Stimulated activated CD4-positive, alpha-beta T cell treated with anti-CD3 and anti-CD28 coated beads, TNF-alpha, amount 100 ng/mL, for 48 hours (primary cell): ENCODE data around the gene DSCAM.

ENCODE experiments used
- DNase-seq, 3 donors: peaks; one replicate each; pipeline ENCODE4 v3.0.0-alpha.2; 2020; ENCODE audit warnings: low read depth in 3 of 3

Gene DSCAM

DNA sequence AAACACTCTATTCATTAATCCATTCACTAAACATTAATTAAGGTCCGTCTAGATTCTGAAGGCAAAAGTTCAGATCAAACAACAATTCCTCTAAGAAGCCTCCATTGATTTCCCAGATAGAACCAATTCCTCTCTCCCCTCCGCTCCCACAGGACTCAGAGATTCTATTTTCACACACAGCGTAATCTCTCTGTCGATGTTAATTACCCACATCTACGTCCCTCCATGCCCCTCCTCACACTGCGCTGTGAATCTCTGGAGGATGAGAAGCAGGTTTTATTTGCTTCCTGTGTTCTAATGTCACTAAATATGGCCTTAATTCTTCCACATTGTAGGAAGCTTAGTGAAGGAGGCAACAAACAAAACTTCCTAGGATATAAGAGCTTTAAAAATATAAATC is 306.7 kb downstream of the DSCAM start:
- DNase-seq, result no peak

GRCh38 chr21:40534886-40535285 is 312.1 kb downstream of the DSCAM start:
- DNase-seq, result no peak

DNA sequence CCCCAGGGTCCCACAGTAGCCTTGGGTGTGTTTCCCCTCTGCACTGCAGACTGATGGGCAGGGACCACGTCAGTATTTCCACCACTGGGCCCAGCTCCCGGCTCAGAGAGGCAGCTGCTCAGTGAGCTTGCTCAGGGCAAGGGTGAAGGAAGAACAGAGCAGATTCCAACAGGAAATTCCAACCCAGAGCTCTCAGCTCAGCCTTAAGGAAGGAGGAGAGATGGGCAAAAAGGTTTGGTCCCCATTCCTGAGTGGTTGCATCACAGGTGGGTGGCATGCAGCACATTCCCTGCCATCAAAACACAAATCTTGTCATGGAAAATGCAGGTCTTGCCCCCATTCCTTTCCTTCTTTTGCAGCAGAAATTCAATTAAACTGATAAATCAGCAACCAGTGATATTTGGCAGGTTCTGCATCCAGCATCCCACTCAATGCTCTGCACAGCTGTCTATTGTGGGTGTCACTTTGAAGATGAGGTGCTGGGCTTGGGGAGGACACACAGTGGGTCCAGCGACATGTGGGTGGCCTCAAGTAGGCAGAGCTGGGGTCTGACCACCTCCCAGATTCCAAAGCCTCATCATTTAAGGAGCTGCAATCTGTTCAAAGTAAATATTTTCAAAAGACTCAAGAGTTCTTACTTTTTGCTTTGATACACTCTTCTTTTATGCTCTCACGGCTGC is 315.4 kb downstream of the DSCAM start:
- no peak for DNase-seq

DNA sequence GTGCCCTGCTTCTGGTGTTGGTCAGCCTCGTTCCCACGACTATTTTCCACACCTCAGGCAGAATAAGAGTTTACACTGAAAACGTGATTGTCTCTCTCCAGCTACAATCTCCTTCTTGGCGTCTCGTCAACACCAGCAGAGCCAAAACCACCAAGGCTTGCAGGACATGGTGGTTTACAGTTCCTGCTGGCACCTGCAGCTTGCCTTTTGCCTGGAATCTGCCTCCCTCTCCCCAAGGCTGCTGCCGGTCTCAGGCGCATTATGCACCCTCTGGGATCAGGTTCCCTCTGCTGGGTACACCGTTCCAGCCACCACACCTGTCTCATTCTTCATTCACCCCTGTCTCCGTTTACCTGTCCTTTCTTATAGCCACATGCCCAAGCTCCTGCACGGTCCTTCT is 315.9 kb downstream of the DSCAM start:
- DNase-seq, result no peak

DNA sequence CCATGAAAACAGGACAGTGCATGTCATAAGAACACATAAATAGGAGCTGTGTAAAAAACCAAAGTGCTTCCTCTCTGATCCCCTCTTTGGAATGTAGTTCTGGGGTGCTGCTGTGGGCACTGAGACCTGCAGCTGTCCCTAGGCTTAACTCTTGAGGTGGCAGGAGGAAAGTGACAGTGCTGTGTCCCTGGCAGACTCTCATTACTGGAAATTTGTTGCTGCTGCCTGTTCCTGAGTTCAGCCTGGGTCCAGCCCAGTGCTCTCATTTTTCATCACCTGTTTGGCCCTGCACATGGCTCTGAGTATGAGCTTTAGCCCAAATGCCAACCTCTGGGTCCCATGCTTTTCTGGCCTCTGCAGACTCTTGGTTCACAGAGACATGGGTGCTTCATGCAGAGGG is 329.3 kb downstream of the DSCAM start:
- DNase-seq, result no peak

GRCh38 chr21:40516335-40516734 is 330.6 kb downstream of the DSCAM start:
- DNase-seq, result no peak

GRCh38 chr21:40512590-40512989 is 334.4 kb downstream of the DSCAM start:
- DNase-seq, result no peak

DNA sequence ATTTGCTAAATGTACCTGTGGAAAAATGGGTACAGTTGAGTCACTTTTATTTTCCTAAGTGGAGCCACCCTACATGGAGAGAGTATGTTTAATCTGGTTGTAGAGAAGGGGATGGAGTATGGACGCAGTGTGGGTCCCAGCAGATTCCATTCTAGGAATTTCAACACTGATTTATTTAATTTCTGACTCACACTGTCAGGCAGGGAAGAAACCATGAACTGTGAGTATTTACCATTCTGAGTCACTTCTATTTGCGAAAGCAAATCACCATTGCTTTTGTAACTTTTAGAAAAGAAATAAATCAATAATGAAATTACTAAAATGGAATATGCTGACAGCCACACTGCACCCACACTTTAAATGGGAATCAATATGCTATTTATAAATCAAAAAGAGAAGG is 339.0 kb downstream of the DSCAM start:
- no peak for DNase-seq

DNA sequence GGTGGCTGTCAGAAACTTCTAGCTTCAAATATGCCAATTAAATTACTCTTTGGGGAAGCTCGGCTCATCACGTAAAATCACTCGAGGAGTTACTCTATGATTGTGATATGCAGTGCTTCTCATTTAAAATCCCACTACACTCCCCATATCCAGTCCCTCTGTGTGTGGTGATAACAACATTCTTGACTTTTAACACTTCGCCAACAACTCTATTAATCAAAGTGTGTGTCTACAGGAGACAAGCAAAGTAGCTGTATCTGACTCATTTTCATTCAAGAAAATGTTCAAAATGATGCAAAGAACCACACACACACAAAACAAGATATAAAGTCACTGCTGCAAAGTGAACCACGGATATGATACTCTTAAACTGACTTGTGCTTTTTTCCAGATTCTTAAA is 341.3 kb downstream of the DSCAM start:
- no peak for DNase-seq

GRCh38 chr21:40505244-40505643 is 341.7 kb downstream of the DSCAM start:
- DNase-seq, result no peak

DNA sequence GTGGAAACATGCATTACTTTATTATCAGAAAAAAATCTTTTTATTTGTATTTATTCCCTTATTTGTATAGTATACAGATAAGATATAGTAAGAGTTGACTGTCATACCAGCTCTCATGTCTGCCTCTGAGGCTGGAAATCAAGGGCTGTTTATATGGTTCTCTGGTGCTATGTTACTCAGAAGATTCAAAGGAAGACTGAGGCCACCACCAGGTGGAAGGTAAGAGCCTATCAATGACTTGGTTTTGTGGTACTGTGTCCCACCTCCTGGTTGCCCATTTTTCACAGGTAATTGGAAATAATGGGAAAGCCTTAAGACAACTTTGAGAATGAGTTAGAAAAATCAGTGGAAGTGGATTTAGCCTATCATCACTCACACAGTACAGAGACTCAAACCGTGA is 342.1 kb downstream of the DSCAM start:
- DNase-seq, result no peak

GRCh38 chr21:40496116-40496515 is 350.8 kb downstream of the DSCAM start:
- DNase-seq, result no peak

DNA sequence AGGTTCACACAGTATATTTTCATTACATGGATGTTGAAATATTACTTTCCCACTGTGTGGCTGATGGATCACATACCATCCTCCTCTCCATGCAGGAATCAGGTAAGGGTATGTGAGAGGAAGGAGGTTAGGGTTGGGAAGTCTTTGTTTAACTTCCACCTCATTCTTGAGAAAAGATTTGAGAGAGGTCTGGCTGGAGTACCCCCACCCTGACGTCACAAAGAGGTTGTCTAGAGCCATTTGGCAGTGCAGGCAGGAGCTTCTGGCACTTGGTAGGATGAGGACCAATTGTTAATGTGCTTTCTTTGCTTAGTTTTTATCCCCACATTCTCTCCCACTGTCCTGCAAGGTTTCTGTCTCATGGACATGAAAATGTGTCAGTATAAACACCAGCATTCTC is 356.6 kb downstream of the DSCAM start:
- DNase-seq, result no peak

- DNase-seq, result no peak
These were observed 358.0 kb downstream of the DSCAM start for GRCh38 chr21:40489001-40489400.

GRCh38 chr21:40481764-40482163 is 365.2 kb downstream of the DSCAM start:
- DNase-seq, result no peak

DNA sequence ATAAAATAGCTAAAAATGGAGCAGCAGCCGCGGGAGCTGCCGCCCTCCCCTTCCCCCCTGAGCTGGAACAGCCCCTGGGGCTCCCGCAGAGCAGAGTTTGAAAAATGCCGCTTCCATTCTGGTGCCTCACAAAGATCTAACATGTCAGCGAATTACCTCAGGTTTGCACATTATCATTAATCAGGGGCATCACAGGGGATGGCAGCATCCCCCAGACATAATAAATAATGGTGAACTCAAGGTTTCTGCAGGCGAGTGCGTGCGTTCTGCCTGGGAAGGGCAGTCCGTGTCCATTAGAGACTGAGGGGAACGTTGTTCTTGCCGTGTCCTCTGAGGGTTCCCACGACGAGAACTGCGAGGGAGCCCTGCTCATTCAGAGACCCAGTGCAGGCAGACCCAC is 372.4 kb downstream of the DSCAM start:
- no peak for DNase-seq

GRCh38 chr21:40472013-40472412 is 374.9 kb downstream of the DSCAM start:
- no peak for DNase-seq

- DNase-seq, result no peak
These were observed 375.9 kb downstream of the DSCAM start for GRCh38 chr21:40471103-40471502.

GRCh38 chr21:40466893-40467483 is 380.0 kb downstream of the DSCAM start:
- no peak for DNase-seq

DNA sequence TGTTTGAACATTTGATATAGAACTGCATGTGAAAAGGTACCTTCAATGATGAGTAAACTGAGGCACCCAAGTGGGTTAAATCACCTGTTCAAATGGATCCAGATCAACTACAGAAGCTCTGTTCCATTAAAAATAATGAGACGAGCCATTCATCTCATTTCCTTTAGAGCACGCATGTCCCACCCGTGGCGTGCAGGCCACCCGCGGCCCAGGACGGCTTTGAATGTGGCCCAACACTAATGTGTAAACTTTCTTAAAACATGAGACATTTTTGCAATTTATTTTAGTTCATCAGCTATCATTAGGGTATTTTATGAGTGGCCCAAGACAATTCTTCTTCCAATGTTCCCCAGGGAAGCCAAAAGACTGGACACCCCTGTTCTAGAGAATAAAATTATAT is 381.6 kb downstream of the DSCAM start:
- DNase-seq, result no peak

DNA sequence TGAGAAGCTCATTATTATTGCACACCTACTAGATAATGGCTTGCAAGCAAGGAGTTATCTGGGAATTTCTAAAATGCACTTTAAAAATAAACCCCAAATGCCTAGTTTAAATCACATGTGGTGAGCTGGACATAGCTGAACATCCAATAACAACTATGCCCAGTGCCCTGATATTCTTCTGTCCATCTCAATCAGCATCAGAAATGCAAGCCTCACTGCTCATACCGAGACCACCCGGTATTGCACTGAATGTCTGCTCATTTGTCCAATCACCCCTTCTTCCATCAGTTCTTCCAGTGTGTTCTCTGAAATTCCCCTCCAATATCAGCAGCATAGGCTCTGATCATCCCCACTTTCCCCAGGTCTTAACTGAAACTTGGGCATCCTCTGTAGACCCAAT is 383.8 kb downstream of the DSCAM start:
- DNase-seq, result no peak

DNA sequence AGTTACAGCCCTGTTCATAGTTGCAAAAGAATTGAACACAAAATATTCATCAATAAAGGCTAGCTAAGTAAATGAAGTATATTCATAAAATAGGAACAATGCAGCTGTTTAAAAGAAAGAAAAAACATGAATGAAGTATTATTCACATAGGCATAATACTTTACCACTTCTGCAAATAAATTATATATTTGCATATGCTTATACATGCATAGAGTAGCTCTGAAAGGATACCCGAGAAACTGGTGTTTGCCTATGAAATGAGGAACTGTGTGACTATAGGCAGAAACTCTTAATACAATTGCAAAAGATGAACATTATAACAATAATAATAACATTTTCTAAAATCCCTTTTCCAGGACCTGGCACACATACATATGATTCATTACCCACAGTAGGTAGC is 385.9 kb downstream of the DSCAM start:
- DNase-seq, result no peak

DNA sequence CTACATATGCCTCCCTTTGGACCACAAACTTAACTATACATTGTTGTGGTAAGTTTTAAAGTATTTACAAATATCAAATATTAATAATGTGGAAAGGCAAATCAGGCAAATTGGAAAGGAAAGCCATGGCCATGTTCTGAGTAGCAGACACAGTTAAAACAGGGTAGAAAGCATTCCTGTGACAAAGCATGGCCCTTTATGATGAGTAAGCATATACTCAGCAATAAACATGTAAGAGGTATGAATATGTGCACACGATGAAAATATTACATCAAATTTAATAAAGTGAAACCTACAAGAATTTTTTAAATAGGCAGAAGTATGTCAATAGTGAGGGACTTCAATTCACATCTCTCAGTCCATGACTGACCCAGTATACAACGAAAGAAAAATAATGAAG is 389.2 kb downstream of the DSCAM start:
- DNase-seq, result no peak

GRCh38 chr21:40454057-40454456 is 392.9 kb downstream of the DSCAM start:
- DNase-seq, result no peak
